ENCODE results near the gene PCED1B. TPM values are rescaled to one million over a fixed set of nuclear protein-coding genes. Genes with fewer than 3 reads are reported as not detected.

PCED1B gene
- total and polyA plus RNA-seq, 12 donors: 0.49 to 4.8 (median 0.88) TPM

GRCh38 chr12:47231456-47231855 lies 152.0 kb downstream of the PCED1B start:
- Histone ChIP-seq H3K9me3 (no peaks in the 10 kb centered on the region), H3K27me3 (no peaks in the 10 kb centered on the region), H3K4me3 (no peak overlapping the region), H3K27ac (no peak overlapping the region), H3K4me1 (peaks cover 0 to 11% (median 4%) of the 10 kb centered on the region in 9 donors), H3K36me3 (peaks cover 0 to 26% (median 0%) of the 10 kb centered on the region in 9 donors)
- 57 to 65% methylated on average over 7 of the region's 7 CpGs for WGBS, 2 donors
- no peak for TF ChIP-seq CTCF (IDR thresholded peaks at IDR 0.05)
- intact Hi-C loops (cut with DNase I): no loop called here
- no peak for DNase-seq
- ATAC-seq: no peak

- 95 to 98% methylated on average over 14 of the region's 14 CpGs for WGBS, 2 donors
- H3K9me3 ChIP-seq: no peaks in the 10 kb centered on the region
- DNase-seq (no peak), ATAC-seq (no peak)
- H3K27ac ChIP-seq: no peak overlapping the region
- H3K27me3 ChIP-seq: no peaks in the 10 kb centered on the region
- H3K4me3 ChIP-seq: no peak overlapping the region
- no peak for TF ChIP-seq CTCF (IDR thresholded peaks at IDR 0.05)
- H3K36me3 ChIP-seq: peaks cover 0 to 25% (median 0%) of the 10 kb centered on the region in 9 donors
- peaks cover 0 to 29% (median 12%) of the 10 kb centered on the region in 9 donors for H3K4me1 ChIP-seq
- intact Hi-C loops (cut with DNase I): no loop called here
Measured at GRCh38 chr12:47234576-47235141, 155.2 kb downstream of the PCED1B start.

- intact Hi-C loops (cut with DNase I): no loop called here
- no peak for TF ChIP-seq CTCF (IDR thresholded peaks at IDR 0.05)
- Histone ChIP-seq H3K9me3 (no peaks in the 10 kb centered on the region), H3K27ac (peak overlapping the region in 2 of 10 donors; percentile 43 to 79), H3K27me3 (no peaks in the 10 kb centered on the region), H3K4me1 (peaks cover 0 to 29% (median 12%) of the 10 kb centered on the region in 9 donors), H3K4me3 (no peak overlapping the region), H3K36me3 (peaks cover 0 to 19% (median 0%) of the 10 kb centered on the region in 9 donors)
- 98% methylated on average over 47 to 48 of the region's 48 CpGs for WGBS, 2 donors
- DNase-seq (no peak), ATAC-seq (no peak)
Measured at GRCh38 chr12:47235258-47236040, 156.0 kb downstream of the PCED1B start.

GRCh38 chr12:47236109-47236714 lies 156.8 kb downstream of the PCED1B start:
- ATAC-seq (peak; percentile 38 to 88 (median 60)), DNase-seq (no peak)
- WGBS, 2 donors: 80 to 83% methylated on average over 13 of the region's 13 CpGs
- Histone ChIP-seq H3K27ac (peak overlapping the region in 3 of 10 donors; percentile 43 to 79 (median 50)), H3K4me3 (no peak overlapping the region), H3K4me1 (peaks cover 0 to 29% (median 12%) of the 10 kb centered on the region in 9 donors), H3K27me3 (no peaks in the 10 kb centered on the region), H3K9me3 (no peaks in the 10 kb centered on the region), H3K36me3 (peaks cover 0 to 16% (median 0%) of the 10 kb centered on the region in 9 donors)
- TF ChIP-seq CTCF (IDR thresholded peaks at IDR 0.05): no peak
- intact Hi-C loops (cut with DNase I): no loop called here
